MM.1S (cell line): ENCODE measurements around the gene ST3GAL3.

Experiments
- CTCF ChIP-seq: fragments of 300-600 bp; sonication (generic); IDR thresholded peaks from 2 replicates; pipeline ENCODE4 v1.5.1; 2016; ENCODE audit warnings: antibody characterized with exemption, low read length, mixed read lengths
- EZH2 ChIP-seq: fragments of 300-600 bp; sonication (generic); optimal IDR thresholded peaks from 2 replicates; pipeline ENCODE3; 2017; ENCODE audit warnings: low read depth, mild to moderate bottlenecking, antibody characterized with exemption, low read length, mixed read lengths

- peak; percentile 22 for TF ChIP-seq CTCF
- no peak for TF ChIP-seq EZH2
Measured at GRCh38 chr1:43704838-43705237, 2.5 kb upstream of the ST3GAL3 start.
